Activated CD4-positive, alpha-beta T cell treated with anti-CD3 and anti-CD28 coated beads, Interleukin-2, amount 50 U/mL, for 1 hour (primary cell): Measurements from ENCODE around the gene ROM1.

ENCODE experiments used
- DNase-seq: peaks from one replicate; pipeline ENCODE4 v3.0.0-alpha.2; 2020

The ROM1 gene

DNA sequence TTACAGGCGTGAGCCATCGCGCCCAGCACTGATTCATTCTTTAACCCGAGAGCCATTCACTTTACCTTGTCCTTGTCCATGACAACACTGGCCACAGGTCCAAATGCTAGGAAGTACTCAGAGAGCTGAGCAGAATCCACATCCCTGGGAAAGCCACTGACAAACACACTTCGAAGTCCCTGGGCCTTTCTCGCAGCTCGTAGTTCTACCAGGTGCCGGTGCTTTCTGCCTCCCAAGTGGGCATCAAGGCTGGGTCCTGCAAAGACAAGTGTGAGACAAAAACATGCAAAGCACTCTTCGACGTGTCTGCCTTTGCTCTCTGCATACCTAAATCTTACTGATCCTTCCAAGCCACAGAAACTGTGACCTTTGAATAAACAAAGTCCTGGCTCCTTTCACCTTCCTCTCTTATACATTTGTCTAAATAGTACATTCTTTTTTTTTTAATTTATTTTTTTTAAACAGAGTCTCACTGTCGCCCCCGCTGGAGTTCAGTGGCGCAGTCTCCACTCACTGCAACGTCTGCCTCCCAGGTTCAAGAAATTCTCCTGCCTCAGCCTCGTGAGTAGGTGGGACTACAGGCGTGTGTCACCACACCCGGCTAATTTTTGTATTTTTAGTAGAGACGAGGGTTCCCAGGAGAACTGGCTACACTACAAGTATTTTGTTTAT, 24.0 kb upstream of the ROM1 start:
- DNase-seq: no peak

- peak; percentile 95 for DNase-seq
Measured at GRCh38 chr11:62591448-62592145, 21.5 kb upstream of the ROM1 start, which contains the start of gene TUT1. Gene TUT1, minus strand, starts transcription at chr11:62591523. Its CDS starts 38 bp downstream, at chr11:62591485.

DNA sequence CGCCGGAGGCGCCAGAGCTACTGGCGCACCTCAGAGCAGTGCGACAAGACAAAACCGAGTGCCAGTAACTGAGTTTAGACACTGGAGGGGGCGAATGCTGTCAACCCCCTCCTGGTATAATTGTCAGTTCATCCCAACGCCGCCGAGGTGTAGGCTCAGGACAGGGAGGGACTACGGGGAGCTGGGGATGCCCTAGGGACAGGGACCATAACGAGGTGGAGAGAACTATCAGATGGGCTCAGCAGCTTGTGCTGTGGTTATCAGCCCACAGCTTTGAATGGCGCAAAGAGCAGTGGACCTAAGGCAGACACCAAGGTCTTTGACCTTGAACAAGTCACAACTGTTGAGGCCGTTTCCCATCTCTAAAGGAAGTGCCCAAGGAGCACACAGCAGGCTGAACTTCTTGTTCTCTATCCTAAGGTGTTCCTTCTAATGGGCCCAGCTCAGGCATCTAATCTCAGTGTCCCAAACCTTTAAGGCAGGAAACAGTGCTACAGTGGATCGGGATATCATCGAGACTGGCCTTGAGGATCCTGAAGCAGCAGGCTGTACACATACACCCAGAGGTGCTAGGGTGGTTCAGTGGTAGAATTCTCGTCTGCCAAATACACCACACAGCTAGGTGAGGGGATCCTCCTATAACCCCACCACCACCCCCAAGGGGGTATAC, 20.8 kb upstream of the ROM1 start:
- no peak for DNase-seq

GRCh38 chr11:62592989-62593421, 20.1 kb upstream of the ROM1 start:
- DNase-seq: no peak

DNA sequence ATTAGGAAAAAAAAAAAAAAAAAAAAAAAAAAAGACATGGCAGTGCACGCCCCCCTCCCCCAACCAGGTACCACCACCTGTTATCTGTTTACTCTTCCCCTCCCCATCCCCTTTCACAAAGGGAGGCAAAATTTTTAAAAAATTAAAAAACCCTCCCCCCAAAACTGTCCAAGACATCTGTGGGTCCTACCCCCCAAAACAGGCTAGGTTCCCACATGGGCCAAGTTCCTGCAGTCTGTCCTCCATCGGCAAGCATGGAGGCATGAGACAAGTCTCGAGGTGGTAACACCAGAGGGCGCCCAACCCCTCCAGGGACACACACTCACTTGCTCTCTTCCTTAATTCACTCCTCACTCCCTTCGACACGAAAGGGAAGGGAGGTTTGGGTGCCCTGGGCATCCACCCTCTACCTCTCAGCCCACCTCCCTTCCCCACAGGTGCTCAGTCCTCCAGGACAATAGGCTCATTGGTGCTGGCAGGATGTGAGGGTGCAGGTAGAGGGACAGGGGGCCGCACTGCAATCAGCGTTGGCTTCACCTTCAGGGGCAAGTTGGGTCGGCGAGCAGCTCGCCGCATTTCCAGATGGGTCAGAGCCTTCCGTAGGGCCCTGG, 19.5 kb upstream of the ROM1 start:
- peak; percentile 80 for DNase-seq

- no peak for DNase-seq
Measured at GRCh38 chr11:62595124-62595523, 17.9 kb upstream of the ROM1 start.

GRCh38 chr11:62599069-62599696, 13.9 kb upstream of the ROM1 start:
- DNase-seq: peak; percentile 95

- DNase-seq: no peak
Measured at GRCh38 chr11:62599901-62600300, 13.2 kb upstream of the ROM1 start.

DNA sequence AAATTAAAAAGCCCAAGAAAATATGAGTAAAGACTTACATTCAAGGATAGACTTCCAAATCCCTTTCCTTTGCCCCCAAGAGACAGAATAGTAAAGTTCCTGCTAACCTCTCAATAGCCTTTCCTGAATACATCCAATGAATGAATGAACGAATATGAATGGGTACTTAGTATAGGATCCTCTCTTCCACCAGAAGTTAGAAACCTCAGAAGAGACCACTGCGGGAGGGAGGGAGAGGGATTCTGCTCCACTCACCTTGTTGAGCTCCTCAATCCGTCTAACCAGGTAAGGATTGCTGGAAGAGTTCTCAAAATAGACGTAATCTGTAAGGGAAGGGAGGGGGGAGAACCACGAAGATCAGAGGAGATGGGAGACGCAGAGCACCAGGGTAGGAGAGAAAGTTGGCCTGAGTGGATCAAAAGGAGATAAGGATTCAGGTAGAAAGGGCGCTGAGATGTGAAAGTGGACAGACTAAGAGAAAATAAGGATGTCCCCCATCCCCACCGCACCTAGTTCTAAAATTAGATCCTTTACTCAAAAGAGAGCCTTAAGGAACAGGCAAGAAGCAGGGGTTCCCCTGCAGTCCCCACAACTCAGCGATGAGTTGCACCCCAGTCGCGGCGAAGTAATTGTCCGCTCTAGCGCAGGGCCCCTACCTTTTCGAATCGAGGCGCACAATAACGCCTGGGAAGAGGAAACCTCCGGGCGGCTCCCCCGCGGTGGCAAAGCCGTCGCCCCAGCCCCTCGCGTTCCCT, 12.5 kb upstream of the ROM1 start:
- DNase-seq: no peak

GRCh38 chr11:62601122-62601371, 12.0 kb upstream of the ROM1 start:
- DNase-seq: peak; percentile 35

DNA sequence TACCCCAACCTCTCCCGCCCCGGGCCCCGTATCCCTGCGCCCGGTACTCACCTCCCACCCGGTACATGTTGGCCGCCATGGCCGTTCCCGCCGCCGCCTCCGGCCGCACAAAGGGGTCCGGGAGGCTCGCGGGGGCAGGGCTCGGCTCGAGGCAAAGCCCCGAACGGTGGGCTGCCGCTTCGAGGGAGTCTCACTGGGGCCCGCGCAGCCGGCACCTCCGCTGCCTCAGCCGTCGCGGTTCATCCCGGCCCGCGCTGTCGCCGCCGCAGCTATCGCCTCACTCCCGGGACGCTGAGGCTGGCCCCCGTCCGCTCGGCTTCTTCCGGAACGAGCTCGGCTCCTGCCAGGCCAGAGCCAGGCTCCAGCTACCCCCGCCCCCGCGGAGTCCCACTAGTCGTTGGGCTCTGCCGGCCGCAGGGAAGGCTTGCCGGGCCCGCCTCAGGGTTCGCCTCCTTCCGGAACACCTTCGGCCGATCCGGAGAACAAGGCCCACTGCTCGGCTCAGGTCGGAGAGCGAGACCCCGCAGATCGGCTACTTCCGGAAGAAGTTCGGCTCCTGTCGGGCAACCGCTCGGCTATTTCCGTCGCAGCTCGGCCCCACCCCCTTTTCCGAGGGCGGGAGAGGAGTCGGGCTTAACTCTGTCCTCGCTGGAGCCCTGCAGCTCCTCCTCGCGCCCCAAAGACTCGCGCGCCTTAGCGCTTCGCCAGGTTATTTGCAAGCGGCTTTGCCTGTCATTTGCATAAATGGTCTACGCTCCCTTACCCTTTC, 11.5 kb upstream of the ROM1 start, which contains the start of gene MTA2:
Gene MTA2, minus strand, starts transcription at position 494 of the 769 bp plus-strand sequence. Its CDS starts 415 bp downstream, at position 79.
- DNase-seq: peak; percentile 99

GRCh38 chr11:62602141-62603071, 10.7 kb upstream of the ROM1 start:
- no peak for DNase-seq

GRCh38 chr11:62603072-62603408, 10.0 kb upstream of the ROM1 start:
- no peak for DNase-seq

GRCh38 chr11:62603776-62604299, 9.2 kb upstream of the ROM1 start:
- DNase-seq: no peak

- DNase-seq: no peak
Measured at GRCh38 chr11:62604460-62605120, 8.5 kb upstream of the ROM1 start.

- no peak for DNase-seq
Measured at GRCh38 chr11:62605467-62605866, 7.6 kb upstream of the ROM1 start.

GRCh38 chr11:62605902-62606301, 7.2 kb upstream of the ROM1 start:
- DNase-seq: no peak

- no peak for DNase-seq
Measured at GRCh38 chr11:62607714-62608113, 5.3 kb upstream of the ROM1 start.

DNA sequence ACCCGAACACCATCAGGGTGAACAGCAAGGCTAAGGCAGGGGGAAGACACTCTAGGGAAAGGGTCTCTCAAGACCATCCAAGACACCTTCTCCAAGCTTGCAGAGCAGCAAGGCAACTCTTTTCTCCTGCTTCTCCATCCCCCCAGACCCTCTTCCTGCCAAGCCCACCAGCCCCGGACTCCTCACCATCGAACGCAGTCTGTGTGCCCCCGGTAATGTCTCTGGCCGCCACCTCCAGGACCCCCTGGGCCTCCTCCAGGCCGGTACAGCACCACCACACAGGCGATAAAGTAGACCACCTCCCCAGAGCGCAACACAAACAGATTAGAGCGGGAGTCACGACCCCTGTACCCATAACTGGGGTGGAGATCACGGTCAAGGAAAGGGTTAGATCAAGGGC, 4.3 kb upstream of the ROM1 start:
- DNase-seq: no peak

DNA sequence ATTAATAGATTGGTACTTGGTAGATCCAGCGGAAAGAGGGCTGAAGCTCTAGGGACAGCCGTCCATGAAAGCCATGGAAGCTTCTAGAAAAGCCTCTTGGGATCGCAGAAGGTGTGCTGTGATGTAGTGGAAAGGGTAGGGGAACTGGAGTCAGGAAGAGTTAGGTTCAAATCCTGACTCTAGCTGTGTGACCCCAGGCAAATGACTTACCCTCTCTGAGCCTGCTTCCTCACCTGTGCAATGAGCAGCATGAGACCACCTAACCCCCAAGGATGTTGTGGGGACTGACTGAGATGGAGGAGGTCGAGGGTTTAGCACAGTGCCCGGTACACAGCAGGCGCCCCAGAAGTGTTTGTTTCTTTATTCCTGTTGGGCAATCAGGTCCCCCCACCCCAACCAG, 2.7 kb upstream of the ROM1 start:
- no peak for DNase-seq
